ENCODE measurements around the gene NSFL1C.

NSFL1C gene

GRCh38 chr20:1457992-1458391 lies 8.7 kb downstream of the NSFL1C start:
- no peak overlapping the region for H3K27ac ChIP-seq
- no peak for TF ChIP-seq ZFX (IDR thresholded peaks at IDR 0.05; ENCODE audit: borderline replicate concordance)

- no peak overlapping the region for H3K27ac ChIP-seq
- TF ChIP-seq CTCF (IDR thresholded peaks at IDR 0.05): no peak
Observed at GRCh38 chr20:1456300-1456699, 10.3 kb downstream of the NSFL1C start.

- no peak for TF ChIP-seq ZFX (IDR thresholded peaks at IDR 0.05; ENCODE audit: borderline replicate concordance)
- no peak for TF ChIP-seq CTCF (IDR thresholded peaks at IDR 0.05)
Observed at GRCh38 chr20:1450926-1451491, 15.6 kb downstream of the NSFL1C start.

GRCh38 chr20:1449370-1449769 lies 17.3 kb downstream of the NSFL1C start:
- no peak for TF ChIP-seq ZFX (IDR thresholded peaks at IDR 0.05; ENCODE audit: borderline replicate concordance)
- TF ChIP-seq CTCF (IDR thresholded peaks at IDR 0.05): no peak
- no peak overlapping the region for H3K27ac ChIP-seq

More at GRCh38 chr20:1450926-1451491, 15.6 kb downstream of the NSFL1C start:
- H3K27ac ChIP-seq: no peak overlapping the region

- no peak overlapping the region for H3K27ac ChIP-seq
- TF ChIP-seq CTCF (IDR thresholded peaks at IDR 0.05): no peak
- TF ChIP-seq ZFX (IDR thresholded peaks at IDR 0.05; ENCODE audit: borderline replicate concordance): no peak
Observed at GRCh38 chr20:1448081-1448620, 18.5 kb downstream of the NSFL1C start.

- TF ChIP-seq ZFX (IDR thresholded peaks at IDR 0.05; ENCODE audit: borderline replicate concordance) (no peak), CTCF (IDR thresholded peaks at IDR 0.05) (no peak)
Observed at GRCh38 chr20:1446536-1446935, 20.1 kb downstream of the NSFL1C start.

GRCh38 chr20:1443085-1443484 lies 23.6 kb downstream of the NSFL1C start:
- H3K27ac ChIP-seq: no peak overlapping the region
- TF ChIP-seq ZFX (IDR thresholded peaks at IDR 0.05; ENCODE audit: borderline replicate concordance) (no peak), CTCF (IDR thresholded peaks at IDR 0.05) (no peak)

More at GRCh38 chr20:1446536-1446935, 20.1 kb downstream of the NSFL1C start:
- no peak overlapping the region for H3K27ac ChIP-seq

- no peak overlapping the region for H3K27ac ChIP-seq
- no peak for TF ChIP-seq ZFX (IDR thresholded peaks at IDR 0.05; ENCODE audit: borderline replicate concordance)
- TF ChIP-seq CTCF (IDR thresholded peaks at IDR 0.05): no peak
Observed at GRCh38 chr20:1442304-1442703, 24.3 kb downstream of the NSFL1C start.
